ENCODE results near the gene GJD2. TPM values are rescaled to one million over a fixed set of nuclear protein-coding genes. Genes with fewer than 3 reads are reported as not detected.

The GJD2 gene
- total RNA-seq, 1 experiment from 2014 or later: not detected

DNA sequence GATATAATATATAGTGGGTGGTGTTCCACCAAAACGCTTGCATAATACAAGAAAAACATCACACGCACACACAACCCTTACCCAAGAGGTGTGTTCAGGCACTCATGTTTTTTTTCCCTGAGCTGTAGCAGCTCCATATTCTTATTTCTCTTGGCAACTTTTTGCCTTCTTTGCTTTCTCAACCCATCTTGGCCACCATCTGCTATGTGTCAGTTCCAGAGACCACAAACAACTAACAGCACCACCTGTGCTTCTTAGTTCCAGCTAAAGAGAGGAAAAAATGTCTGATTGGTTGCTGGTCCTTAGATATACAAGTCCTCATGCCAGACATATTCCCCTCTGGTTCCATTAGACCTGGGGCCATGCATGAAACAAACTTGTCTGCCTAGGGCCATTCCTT lies 28.6 kb upstream of the GJD2 start:
- no peak for DNase-seq
- peaks cover 4% of the 10 kb centered on the region; the same call in 1 of the 2 replicates for H3K9me3 ChIP-seq
- no peaks in the 10 kb centered on the region for H3K36me3 ChIP-seq
- H3K4me3 ChIP-seq: no peak overlapping the region
- H3K27me3 ChIP-seq: no peaks in the 10 kb centered on the region

DNA sequence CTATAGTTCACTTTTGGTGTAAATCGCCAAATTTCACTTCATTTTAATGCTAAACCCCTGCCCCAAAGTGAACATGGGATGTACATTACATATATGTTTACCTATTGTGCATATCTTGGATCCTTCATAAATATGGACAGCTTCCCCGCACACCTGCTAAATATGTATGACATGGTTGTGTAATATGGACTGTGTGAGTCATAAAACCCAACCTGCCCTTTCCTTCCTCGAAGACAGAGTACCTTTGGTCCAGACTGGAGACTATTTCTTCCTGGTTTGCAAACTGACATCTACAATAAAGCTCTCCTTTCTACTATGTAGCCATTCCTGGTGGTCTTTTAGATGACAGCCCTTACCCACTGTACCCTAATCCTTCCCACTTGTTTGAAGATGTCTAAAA lies 28.1 kb upstream of the GJD2 start:
- H3K4me3 ChIP-seq: no peak overlapping the region
- DNase-seq: no peak
- H3K27me3 ChIP-seq: no peaks in the 10 kb centered on the region
- H3K36me3 ChIP-seq: no peaks in the 10 kb centered on the region
- peaks cover 4% of the 10 kb centered on the region; the same call in 1 of the 2 replicates for H3K9me3 ChIP-seq

DNA sequence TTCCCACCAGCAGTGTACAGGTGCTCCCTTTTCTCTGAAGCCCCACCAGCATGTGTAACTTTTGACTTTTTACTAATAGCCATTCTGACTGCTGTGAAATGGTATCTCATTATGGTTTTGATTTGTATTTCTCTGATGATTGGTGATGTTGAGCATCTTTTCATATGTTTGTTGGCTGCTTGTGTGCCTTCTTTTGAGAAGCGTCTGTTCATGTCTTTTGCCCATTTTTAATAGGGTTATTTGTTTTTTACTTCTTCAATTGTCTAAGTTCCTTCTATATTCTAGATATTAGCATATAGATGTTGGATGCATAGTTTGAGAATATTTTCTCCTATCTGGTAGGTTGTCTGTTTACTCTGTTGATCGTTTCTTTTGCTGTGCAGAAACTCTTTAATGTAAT lies 25.9 kb upstream of the GJD2 start:
- H3K36me3 ChIP-seq: no peaks in the 10 kb centered on the region
- no peak overlapping the region for H3K4me3 ChIP-seq
- no peak for DNase-seq
- H3K9me3 ChIP-seq: peaks cover 4% of the 10 kb centered on the region; the same call in 1 of the 2 replicates
- H3K27me3 ChIP-seq: no peaks in the 10 kb centered on the region

DNA sequence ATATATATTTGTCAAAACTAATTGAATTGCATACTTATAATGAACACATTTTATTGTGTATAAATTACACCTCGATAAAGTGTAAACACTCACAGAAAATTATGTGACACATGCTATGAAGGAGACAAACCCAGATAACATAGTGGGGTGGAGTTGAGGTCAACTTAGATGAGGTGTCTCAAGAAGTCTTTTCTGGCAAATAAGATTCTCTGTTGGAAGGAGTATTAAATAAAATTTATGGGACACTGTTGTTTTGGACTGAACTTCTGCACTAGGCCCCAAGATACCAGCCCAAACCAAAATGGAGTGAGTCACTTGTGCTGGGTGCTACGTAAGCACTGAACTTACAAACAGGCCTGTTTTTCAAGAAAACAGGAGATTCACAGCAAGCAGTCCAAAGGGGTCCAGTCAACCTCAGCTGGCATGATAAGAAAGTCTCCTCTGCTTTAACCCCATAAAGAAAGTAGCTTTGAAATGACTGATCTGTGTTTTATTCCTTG lies 21.9 kb upstream of the GJD2 start:
- H3K27me3 ChIP-seq: no peaks in the 10 kb centered on the region; the same call in 1 of the 2 replicates
- no peak for DNase-seq

DNA sequence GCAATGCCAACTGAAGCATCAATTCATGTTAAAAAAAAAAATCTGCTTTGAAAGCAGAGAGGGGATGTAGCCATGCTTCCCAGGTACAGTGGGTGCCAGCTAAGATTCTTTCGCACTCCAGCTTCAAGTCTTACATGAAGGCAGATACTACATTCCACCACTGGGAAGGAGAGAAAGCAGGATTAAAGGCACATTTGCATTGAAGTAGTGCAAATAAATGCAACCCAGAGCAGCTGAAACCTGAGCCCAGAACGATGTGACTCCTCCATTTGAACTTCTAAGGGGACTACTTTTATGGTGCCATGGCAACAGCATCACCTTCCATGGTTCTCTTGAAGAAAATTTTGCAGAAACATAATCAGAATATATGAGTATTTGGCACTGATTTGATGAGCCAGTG lies 19.1 kb upstream of the GJD2 start:
- H3K9me3 ChIP-seq: no peaks in the 10 kb centered on the region
- H3K27me3 ChIP-seq: no peaks in the 10 kb centered on the region; the same call in 1 of the 2 replicates
- no peaks in the 10 kb centered on the region for H3K36me3 ChIP-seq
- H3K4me3 ChIP-seq: no peak overlapping the region
- no peak for DNase-seq

More for the DNA sequence above, 21.9 kb upstream of the GJD2 start:
- peaks cover 4% of the 10 kb centered on the region; the same call in 1 of the 2 replicates for H3K9me3 ChIP-seq
- no peak overlapping the region for H3K4me3 ChIP-seq
- no peaks in the 10 kb centered on the region for H3K36me3 ChIP-seq

DNA sequence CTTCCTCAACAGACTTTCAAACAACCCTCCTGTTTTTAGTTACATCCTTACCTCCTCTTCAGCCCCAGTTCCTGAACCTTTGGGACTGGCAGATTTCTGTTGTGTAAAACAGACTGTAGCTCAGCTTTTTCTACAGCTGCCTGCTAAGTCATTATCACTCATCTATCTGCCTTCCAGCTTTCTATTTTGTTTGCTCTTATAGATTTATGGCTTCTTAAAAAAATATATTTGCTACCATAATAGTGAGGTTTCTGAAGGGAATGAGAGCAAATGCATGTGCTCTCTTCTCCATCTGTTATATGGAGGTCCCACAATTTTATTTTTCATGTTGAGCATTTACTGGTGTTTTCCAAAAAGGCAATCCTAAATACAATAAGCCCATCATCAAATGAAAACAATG lies 18.2 kb upstream of the GJD2 start:
- Histone ChIP-seq H3K9me3 (no peaks in the 10 kb centered on the region), H3K27me3 (no peaks in the 10 kb centered on the region; the same call in 1 of the 2 replicates), H3K36me3 (no peaks in the 10 kb centered on the region), H3K4me3 (no peak overlapping the region)
- no peak for DNase-seq

DNA sequence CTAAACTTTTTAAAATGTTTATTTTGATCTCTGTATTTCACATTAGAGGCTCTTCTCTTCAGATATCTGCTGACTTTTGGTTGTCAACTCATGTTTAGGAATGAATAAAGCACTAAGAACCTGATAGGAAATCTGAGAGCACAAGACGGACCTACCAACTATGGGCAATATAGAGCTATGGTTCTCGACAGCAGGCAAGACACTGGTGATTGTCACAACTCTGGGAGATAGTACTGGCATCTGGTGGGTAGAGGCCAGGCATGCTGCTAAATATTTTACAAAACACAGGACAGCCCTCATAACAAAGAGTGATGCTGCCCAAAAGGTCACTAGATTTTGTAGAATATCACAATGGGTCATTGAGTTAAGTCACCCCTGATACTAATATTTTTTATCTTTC lies 17.5 kb upstream of the GJD2 start:
- Histone ChIP-seq H3K4me3 (no peak overlapping the region), H3K9me3 (no peaks in the 10 kb centered on the region), H3K27me3 (no peaks in the 10 kb centered on the region; the same call in 1 of the 2 replicates), H3K36me3 (no peaks in the 10 kb centered on the region)
- DNase-seq: no peak

DNA sequence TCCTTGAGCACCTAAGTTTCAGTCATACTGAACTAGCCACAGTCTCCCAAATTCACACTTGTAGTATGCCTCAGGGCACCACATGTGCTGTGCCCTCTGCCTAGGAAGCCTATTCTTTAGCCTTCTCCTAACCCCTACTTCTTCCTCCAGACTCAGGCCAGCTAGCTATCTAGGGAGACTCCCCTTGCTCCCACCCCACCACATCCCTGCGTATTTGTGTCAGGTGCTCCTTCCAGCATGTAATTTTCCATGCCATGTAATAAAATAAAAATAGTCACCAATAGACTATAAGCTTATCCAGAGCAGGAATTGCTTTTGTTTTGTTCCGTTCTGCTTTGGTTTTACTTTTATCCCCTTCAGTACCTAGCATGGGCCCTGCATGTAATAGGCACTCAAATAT lies 14.9 kb upstream of the GJD2 start:
- Histone ChIP-seq H3K9me3 (no peaks in the 10 kb centered on the region), H3K36me3 (no peaks in the 10 kb centered on the region), H3K27me3 (no peaks in the 10 kb centered on the region; the same call in 1 of the 2 replicates), H3K4me3 (no peak overlapping the region)
- DNase-seq: no peak

DNA sequence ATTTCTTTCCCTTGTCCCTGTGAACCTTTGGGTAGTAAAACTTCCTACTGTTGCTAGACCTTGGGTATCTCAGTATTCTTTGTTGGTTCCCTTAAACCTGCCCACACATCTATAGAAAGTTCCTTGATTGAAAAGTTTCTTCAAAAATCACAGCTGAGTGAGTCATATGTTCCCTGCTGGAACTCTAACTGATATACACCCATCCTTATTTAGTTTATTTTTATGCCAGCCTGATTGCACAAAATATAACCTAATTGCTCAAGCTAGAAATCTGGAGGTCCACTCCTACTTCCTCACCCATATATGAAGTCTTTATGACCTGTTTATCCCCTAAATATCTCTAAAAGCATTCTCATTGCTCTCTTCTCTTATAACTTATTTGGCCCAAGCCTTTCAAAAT lies 13.7 kb upstream of the GJD2 start:
- H3K36me3 ChIP-seq: no peaks in the 10 kb centered on the region
- no peaks in the 10 kb centered on the region for H3K9me3 ChIP-seq
- no peak for DNase-seq
- H3K27me3 ChIP-seq: no peaks in the 10 kb centered on the region; the same call in 1 of the 2 replicates
- H3K4me3 ChIP-seq: no peak overlapping the region

DNA sequence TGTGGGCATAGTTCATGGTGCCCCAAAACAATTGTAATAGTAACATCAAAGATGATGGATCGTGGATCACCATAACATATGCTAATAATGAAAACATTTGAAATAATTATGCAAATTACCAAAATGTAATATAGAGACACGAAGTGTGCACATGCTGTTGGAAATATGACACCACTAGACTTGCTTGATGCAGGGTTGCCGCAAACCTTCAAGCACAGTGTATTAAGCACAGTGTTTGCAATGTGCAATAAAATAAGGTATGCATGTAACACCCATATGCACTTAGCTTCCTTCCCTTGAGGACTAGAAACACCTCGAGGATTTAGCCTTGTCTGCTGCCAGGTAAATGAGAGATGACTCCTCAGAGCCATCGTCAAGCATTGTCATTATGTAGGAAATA lies 10.9 kb upstream of the GJD2 start:
- H3K27me3 ChIP-seq: peaks cover 10% of the 10 kb centered on the region; the same call in 1 of the 2 replicates
- no peaks in the 10 kb centered on the region for H3K9me3 ChIP-seq
- H3K4me3 ChIP-seq: no peak overlapping the region
- DNase-seq: no peak
- H3K36me3 ChIP-seq: no peaks in the 10 kb centered on the region

DNA sequence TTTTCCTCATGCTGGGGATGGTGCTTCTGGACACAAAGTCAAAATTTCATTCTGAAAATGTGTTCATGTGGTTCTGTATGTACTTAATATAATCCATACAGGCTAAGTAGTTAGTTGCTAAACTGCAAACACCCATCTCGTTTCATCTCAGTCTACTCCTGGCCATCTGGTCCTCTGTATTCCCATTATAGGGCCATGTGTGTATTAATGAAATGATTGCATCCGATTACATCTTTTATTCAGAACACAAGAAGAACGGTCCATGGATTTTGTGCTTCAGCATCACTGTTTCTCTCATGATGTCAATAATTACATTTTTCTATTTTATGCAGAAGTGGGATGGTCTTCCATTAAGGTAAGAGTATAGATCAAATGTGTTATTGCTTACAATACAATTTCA lies 6.1 kb upstream of the GJD2 start:
- H3K4me3 ChIP-seq: no peak overlapping the region

DNA sequence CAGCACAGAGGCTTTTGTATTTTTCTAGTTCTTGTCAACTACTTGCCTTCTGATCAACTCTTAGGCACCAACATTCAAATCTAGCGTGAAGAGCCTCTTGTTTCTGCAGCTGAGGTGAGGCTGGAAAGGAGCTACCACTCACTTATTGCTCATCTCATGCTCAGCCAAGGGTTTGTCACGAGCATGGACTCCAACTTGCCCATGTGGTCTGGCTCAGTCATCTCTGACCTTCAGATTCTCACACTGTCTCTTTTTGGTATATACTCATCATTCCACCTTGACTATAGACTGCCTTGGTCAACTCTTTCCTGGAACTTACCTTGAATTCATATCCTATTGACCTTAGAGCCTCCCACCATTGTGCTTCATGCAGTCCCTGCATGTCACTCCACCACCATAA lies 5.2 kb upstream of the GJD2 start:
- H3K27me3 ChIP-seq: peaks cover 39% of the 10 kb centered on the region
- no peak overlapping the region for H3K4me3 ChIP-seq
- no peak for DNase-seq
- no peaks in the 10 kb centered on the region for H3K36me3 ChIP-seq
- no peaks in the 10 kb centered on the region for H3K9me3 ChIP-seq

More for the DNA sequence above, 6.1 kb upstream of the GJD2 start:
- Histone ChIP-seq H3K36me3 (no peaks in the 10 kb centered on the region), H3K27me3 (peaks cover 32% of the 10 kb centered on the region), H3K9me3 (no peaks in the 10 kb centered on the region)
- no peak for DNase-seq

DNA sequence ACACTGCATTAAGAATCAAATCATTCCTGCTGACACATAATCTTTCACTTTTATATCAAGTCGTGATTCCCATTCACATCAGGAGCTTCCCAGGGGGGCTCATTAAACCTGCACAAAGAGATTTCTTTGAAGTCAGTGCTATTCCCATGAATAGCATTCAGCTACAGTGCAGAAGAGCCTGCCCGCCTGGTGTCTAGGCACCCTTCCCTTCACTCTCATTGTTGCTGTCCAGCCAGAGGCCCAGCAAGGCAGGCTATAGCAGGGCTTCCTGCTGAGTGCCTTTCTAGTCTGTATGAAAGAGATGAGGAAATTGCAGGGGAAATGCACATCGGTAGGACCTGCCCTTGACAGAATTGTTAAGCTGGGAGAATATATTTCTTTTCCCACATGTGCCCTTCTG lies 4.5 kb upstream of the GJD2 start:
- DNase-seq: no peak
- H3K4me3 ChIP-seq: no peak overlapping the region
- H3K27me3 ChIP-seq: peaks cover 43% of the 10 kb centered on the region
- no peaks in the 10 kb centered on the region for H3K36me3 ChIP-seq
- no peaks in the 10 kb centered on the region for H3K9me3 ChIP-seq

DNA sequence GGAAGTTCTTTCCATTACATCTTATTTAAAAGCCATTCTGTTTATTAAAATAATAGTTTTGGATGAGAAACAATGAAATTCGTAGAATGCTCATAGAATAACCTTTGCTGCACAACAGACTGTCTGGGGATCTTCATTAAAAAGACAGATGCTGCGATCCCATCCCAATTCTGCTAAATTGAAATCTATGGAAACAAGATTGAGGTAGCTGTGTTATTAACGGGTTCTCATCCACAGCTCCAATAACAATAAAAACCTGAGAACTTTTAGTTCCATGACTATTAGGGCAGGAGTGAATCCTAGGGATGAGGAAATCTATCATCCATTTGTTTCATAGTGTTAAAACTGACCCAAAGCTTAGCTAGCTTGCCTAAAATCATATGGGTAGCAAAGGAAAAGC lies 2.5 kb upstream of the GJD2 start:
- Histone ChIP-seq H3K27me3 (peaks cover 47% of the 10 kb centered on the region), H3K9me3 (no peaks in the 10 kb centered on the region), H3K36me3 (no peaks in the 10 kb centered on the region), H3K4me3 (no peak overlapping the region)
- DNase-seq: no peak

DNA sequence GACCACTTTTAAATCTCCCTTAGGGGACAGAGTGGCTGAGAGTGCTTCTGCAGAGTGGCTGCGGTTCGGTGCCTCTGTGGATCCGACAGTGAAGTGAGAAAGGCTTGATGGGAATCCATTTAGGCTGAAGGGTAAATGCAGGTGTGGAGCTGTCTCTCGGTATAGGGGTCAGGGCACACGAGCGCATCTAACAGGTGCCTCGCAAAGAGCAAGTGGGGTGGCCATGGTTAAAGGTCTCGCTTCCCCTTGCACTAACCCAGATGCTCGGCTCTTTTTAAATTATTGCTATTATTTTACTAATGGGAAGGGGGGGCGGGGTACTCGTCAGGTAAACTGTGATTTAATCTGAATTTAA lies 598 bp upstream of the GJD2 start:
- Histone ChIP-seq H3K27me3 (peaks cover 40% of the 10 kb centered on the region), H3K36me3 (no peaks in the 10 kb centered on the region), H3K9me3 (no peaks in the 10 kb centered on the region), H3K4me3 (no peak overlapping the region)
- DNase-seq: no peak

DNA sequence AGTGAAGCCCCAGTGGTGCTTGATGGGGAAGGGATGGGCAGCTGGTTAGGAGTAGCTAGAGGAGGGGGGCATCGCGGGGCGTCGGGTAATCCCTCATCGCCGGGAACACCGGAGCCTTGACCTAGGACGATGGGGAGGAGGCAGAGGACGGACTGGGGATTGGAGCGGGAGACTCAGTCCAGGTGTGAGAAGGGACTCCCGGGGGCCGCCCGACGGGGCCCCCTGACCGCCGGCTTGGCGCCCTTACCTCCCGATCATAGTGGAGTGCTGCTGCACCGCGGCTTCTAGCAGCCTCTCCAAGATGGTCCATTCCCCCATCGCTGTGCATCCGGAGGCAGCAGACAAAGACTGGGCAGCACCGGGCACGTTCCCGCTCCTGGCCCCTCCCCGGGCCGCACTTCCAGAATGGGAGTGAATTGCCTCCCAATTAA lies 612 bp downstream of the GJD2 start:
- Histone ChIP-seq H3K9me3 (no peaks in the 10 kb centered on the region), H3K36me3 (no peaks in the 10 kb centered on the region), H3K27me3 (peaks cover 42% of the 10 kb centered on the region), H3K4me3 (no peak overlapping the region)
- DNase-seq: no peak

DNA sequence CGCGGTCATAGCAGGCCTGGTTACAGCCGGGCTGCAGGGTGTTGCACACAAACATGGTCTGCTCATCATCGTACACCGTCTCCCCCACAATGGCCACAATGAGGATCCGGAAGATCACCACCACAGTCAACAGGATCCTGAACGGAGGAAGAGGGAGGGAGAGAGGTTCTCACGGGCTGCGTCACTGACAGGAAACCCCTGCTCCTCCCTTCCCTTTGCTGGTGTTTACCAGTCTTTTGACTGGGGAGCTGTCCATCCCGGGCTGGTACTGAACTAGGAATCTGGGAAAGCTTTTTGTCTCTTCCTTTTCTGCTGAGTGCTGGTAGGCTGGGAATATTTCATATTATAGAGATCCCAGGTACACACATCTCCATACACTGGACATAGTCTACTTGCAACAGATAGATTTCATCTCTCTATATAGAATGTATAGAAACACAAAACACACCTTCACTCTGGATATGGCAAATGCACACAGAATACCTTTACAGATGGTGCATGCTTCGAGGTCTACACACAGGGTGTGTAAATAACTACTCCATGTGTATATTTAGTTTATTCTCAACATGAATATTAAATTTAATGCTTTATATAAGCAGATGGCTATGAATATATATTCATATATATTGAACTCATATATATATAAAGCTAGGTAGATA lies 1.4 kb downstream of the GJD2 start:
- DNase-seq: peak; percentile 45
- Histone ChIP-seq H3K36me3 (no peaks in the 10 kb centered on the region), H3K9me3 (no peaks in the 10 kb centered on the region), H3K27me3 (peaks cover 40% of the 10 kb centered on the region), H3K4me3 (no peak overlapping the region)

DNA sequence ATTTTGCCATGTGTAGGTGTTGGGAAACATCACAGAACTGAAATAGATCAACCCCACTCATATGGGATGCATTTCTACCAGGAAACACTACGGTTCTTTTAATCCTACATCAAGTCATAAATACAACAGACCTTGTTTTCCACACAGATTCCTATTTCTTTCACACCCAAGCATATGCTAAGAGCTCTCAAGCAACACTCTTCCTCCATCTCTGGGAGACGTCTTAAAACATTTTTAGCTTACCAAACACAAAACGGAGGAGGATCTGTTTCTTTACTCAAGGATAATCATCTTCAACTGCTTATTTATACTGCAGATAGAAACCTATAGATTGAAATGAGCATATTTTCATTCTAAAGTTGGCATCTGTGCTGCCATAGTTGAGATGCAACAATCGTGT lies 5.1 kb downstream of the GJD2 start:
- no peak overlapping the region for H3K4me3 ChIP-seq
- peaks cover 12% of the 10 kb centered on the region for H3K27me3 ChIP-seq
- DNase-seq: no peak
- no peaks in the 10 kb centered on the region for H3K36me3 ChIP-seq
- no peaks in the 10 kb centered on the region for H3K9me3 ChIP-seq
